Activated CD4-positive, alpha-beta T cell treated with anti-CD3 and anti-CD28 coated beads for 36 hours (primary cell): ENCODE measurements around the gene ARFRP1. TPM values are rescaled to one million over a fixed set of nuclear protein-coding genes. Genes with fewer than 3 reads are reported as not detected.
"Not testable (repeated sequence)": the region's sequence is repeated elsewhere in the genome, so short reads cannot be mapped to it uniquely, and the experiment has no call there.

Experiments used
- ATAC-seq: fragments of 200-7000 bp; cut with Tn5 transposase; one replicate; pipeline ENCODE4 v1.10.0; 2021; ENCODE audit warnings: mild to moderate bottlenecking, moderate library complexity
- CTCF ChIA-PET: fragments of 350-600 bp; sonication (Branson Sonifier 250); formaldehyde crosslinking; loops from one replicate; lab custom pipeline; 2021; ENCODE audit warnings: antibody characterized with exemption; lab: Charles Lee
- POLR2A ChIA-PET: fragments of 350-600 bp; sonication (Branson Sonifier 250); formaldehyde crosslinking; loops from one replicate; lab custom pipeline; 2021; ENCODE audit warnings: antibody characterized with exemption, inconsistent platforms; lab: Charles Lee
- DNase-seq: peaks from one replicate; pipeline ENCODE4 v3.0.0-alpha.2; 2020
- H3K27ac Mint-ChIP-seq: one replicate; pipeline ENCODE4 v1.8.0; 2021; ENCODE audit warnings: mixed read lengths
- H3K27me3 Mint-ChIP-seq: one replicate; pipeline ENCODE4 v1.8.0; 2021; ENCODE audit warnings: mixed read lengths
- H3K36me3 Mint-ChIP-seq: one replicate; pipeline ENCODE4 v1.8.0; 2021; ENCODE audit warnings: low read depth, mixed read lengths
- H3K4me1 Mint-ChIP-seq: one replicate; pipeline ENCODE4 v1.8.0; 2021; ENCODE audit warnings: mixed read lengths
- H3K4me3 Mint-ChIP-seq: one replicate; pipeline ENCODE4 v1.8.0; 2021; ENCODE audit warnings: mild to moderate bottlenecking, moderate library complexity, mixed read lengths
- H3K9me3 Mint-ChIP-seq: one replicate; pipeline ENCODE4 v1.8.0; 2021; ENCODE audit warnings: low read depth, mixed read lengths
- intact Hi-C, 2 experiments: fragments of 100-400 bp; cut with DNase I in 1 of 2; cut with micrococcal nuclease in 1 of 2; formaldehyde crosslinking; loops; one replicate each; pipeline versions ENCODE4 v1.14.2 to v1.15.1; 2022 to 2024; cut with DNase I, micrococcal nuclease
- total RNA-seq, 2 experiments: library from RNA; stranded (reverse); gene quantifications; one replicate each; pipeline ENCODE4 v1.2.3, GENCODE V29; 2021

Gene ARFRP1
- total RNA-seq, 2 experiments from 2014 or later: 36.4 to 52.0 TPM

DNA sequence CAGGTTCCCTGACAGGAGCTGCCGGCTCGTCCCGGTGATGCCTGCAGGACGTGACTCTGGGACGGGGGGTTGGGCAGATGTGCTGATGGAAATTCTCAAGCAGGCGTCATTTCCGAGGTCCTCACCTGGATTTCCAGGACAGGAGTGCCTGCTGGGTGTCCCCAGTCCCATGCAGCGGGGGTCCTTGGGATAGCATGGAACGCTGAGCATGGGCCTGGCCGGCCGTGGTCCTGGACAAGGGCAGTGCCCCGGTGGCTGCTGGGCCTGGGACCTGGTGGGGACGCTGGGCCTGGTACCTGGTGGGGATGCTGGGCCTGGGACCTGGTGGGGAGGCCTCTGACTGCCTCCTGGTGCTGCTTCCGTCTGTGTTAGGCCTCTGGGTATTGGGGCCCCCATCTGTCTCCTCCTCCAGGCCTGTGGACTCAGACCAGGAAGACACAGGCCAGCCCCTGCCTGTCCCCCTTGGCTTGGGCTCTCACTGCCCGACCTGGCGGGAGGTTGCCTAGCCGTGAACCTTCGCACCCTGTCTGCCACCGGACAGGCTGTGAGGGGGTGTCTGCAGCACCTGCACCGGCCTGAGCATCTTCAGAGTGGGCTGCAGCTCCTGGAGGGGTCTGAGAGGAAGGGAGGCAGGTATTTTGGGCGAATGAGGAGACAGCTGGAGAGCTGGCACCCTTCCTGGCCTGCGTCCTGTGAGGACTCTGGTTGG, 43.5 kb downstream of the ARFRP1 start:
- no peaks in the 10 kb centered on the region for H3K27me3 Mint-ChIP-seq
- H3K27ac Mint-ChIP-seq: no peak overlapping the region
- POLR2A ChIA-PET: no interaction called here
- intact Hi-C loops: no loop called here
- no peaks in the 10 kb centered on the region for H3K9me3 Mint-ChIP-seq
- H3K4me3 Mint-ChIP-seq: no peak overlapping the region
- H3K4me1 Mint-ChIP-seq: peaks cover 7% of the 10 kb centered on the region
- H3K36me3 Mint-ChIP-seq: peaks cover 23% of the 10 kb centered on the region
- no peak for ATAC-seq
- DNase-seq: no peak
- CTCF ChIA-PET: no interaction called here

GRCh38 chr20:63663332-63664066, 44.3 kb downstream of the ARFRP1 start:
- intact Hi-C loops: no loop called here
- Mint-ChIP-seq H3K27me3 (no peaks in the 10 kb centered on the region), H3K36me3 (peaks cover 20% of the 10 kb centered on the region)

DNA sequence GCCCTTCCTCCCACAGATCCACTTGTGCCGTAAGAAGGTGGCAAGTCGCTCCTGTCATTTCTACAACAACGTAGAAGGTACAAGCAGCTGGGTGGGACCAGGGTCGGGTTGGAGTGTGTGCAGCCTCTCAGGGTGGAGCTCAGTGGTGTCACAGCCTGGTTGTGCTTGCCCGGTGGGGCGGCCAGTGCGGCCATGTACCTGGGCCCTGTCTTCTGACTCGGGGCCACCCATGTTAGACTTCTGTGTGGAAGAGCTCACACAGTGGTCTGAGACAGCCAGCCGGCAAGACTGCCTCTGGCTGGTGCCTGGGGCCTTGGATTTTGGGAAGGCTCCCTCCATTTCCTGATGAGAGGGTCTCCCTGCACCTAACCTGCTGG, 45.0 kb downstream of the ARFRP1 start:
- H3K9me3 Mint-ChIP-seq: no peaks in the 10 kb centered on the region
- no peak for ATAC-seq

More at GRCh38 chr20:63663332-63664066, 44.3 kb downstream of the ARFRP1 start:
- H3K9me3 Mint-ChIP-seq: no peaks in the 10 kb centered on the region
- no peak overlapping the region for H3K27ac Mint-ChIP-seq
- H3K4me1 Mint-ChIP-seq: peaks cover 13% of the 10 kb centered on the region
- no peak for DNase-seq
- ChIA-PET CTCF (interaction anchor here (1.3 kb wide), 1 partner anchor 122 kb away, joined by 4 read pairs; no protein-coding TSS in a partner anchor), POLR2A (no interaction called here)
- H3K4me3 Mint-ChIP-seq: no peak overlapping the region
- no peak for ATAC-seq

GRCh38 chr20:63661959-63662812, 45.6 kb downstream of the ARFRP1 start:
- intact Hi-C loops: no loop called here
- DNase-seq (no peak), ATAC-seq (no peak)
- ChIA-PET CTCF (interaction anchor here (0.6 to 1.3 kb wide), 2 partner anchors 124 to 342 kb away, joined by 3 to 4 read pairs; no protein-coding TSS in a partner anchor), POLR2A (interaction anchor here (0.6 kb wide), 1 partner anchor 113 kb away, joined by 4 read pairs; no protein-coding TSS in a partner anchor)
- Mint-ChIP-seq H3K4me3 (no peak overlapping the region), H3K36me3 (peaks cover 12% of the 10 kb centered on the region), H3K27me3 (no peaks in the 10 kb centered on the region), H3K4me1 (peaks cover 15% of the 10 kb centered on the region), H3K9me3 (no peaks in the 10 kb centered on the region), H3K27ac (no peak overlapping the region)

More for the DNA sequence above, 45.0 kb downstream of the ARFRP1 start:
- no peak overlapping the region for H3K4me3 Mint-ChIP-seq
- H3K36me3 Mint-ChIP-seq: peaks cover 14% of the 10 kb centered on the region
- ChIA-PET POLR2A (no interaction called here), CTCF (interaction anchor here (1.3 kb wide), 1 partner anchor 123 kb away, joined by 4 read pairs; no protein-coding TSS in a partner anchor)
- H3K4me1 Mint-ChIP-seq: peaks cover 14% of the 10 kb centered on the region
- no peak for DNase-seq
- intact Hi-C loops: no loop called here
- no peaks in the 10 kb centered on the region for H3K27me3 Mint-ChIP-seq
- H3K27ac Mint-ChIP-seq: no peak overlapping the region

GRCh38 chr20:63661108-63661507, 46.7 kb downstream of the ARFRP1 start:
- no peaks in the 10 kb centered on the region for H3K27me3 Mint-ChIP-seq
- intact Hi-C loops: no loop called here
- H3K36me3 Mint-ChIP-seq: peaks cover 9% of the 10 kb centered on the region
- ATAC-seq (no peak), DNase-seq (no peak)
- H3K9me3 Mint-ChIP-seq: no peaks in the 10 kb centered on the region
- H3K4me1 Mint-ChIP-seq: peaks cover 18% of the 10 kb centered on the region
- no peak overlapping the region for H3K27ac Mint-ChIP-seq
- ChIA-PET CTCF (no interaction called here), POLR2A (no interaction called here)
- H3K4me3 Mint-ChIP-seq: no peak overlapping the region

- intact Hi-C loops: no loop called here
- ATAC-seq: no peak
- CTCF ChIA-PET: no interaction called here
Observed at GRCh38 chr20:63660622-63661021, 47.2 kb downstream of the ARFRP1 start.

DNA sequence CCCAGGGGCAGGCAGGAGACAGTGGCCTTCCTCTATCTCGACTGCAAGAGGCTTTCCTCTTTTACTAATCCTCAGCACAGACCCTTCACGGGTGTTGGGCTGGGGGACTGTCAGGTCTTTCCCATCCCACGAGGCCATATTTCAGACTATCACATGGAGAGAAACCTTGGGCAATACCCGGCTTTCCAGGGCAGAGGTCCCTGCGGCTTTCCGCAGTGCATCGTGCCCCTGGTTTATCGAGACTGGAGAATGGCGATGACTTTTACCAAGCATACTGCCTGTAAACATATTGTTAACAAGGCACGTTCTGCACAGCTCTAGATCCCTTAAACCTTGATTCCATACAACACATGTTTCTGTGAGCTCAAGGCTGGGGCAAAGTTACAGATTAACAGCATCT, 47.6 kb downstream of the ARFRP1 start:
- POLR2A ChIA-PET, ATAC-seq, CTCF ChIA-PET, H3K36me3 Mint-ChIP-seq, H3K9me3 Mint-ChIP-seq, H3K27ac Mint-ChIP-seq, intact Hi-C loops, DNase-seq, H3K27me3 Mint-ChIP-seq: not testable (repeated sequence)
- Mint-ChIP-seq H3K4me3 (peak overlapping the region; percentile 95), H3K4me1 (peaks cover 18% of the 10 kb centered on the region)

More at GRCh38 chr20:63660622-63661021, 47.2 kb downstream of the ARFRP1 start:
- no peak overlapping the region for H3K4me3 Mint-ChIP-seq
- H3K27me3 Mint-ChIP-seq: no peaks in the 10 kb centered on the region
- peaks cover 18% of the 10 kb centered on the region for H3K4me1 Mint-ChIP-seq
- POLR2A ChIA-PET: no interaction called here
- H3K36me3 Mint-ChIP-seq: peaks cover 9% of the 10 kb centered on the region
- H3K27ac Mint-ChIP-seq: no peak overlapping the region
- no peak for DNase-seq
- H3K9me3 Mint-ChIP-seq: no peaks in the 10 kb centered on the region

GRCh38 chr20:63659370-63659769, 48.4 kb downstream of the ARFRP1 start:
- ChIA-PET POLR2A (no interaction called here), CTCF (no interaction called here)
- no peaks in the 10 kb centered on the region for H3K9me3 Mint-ChIP-seq
- H3K27me3 Mint-ChIP-seq: no peaks in the 10 kb centered on the region
- DNase-seq (no peak), ATAC-seq (no peak)
- peaks cover 7% of the 10 kb centered on the region for H3K36me3 Mint-ChIP-seq
- intact Hi-C loops: loop anchor here in 1 of 2 experiments (2.0 to 5.0 kb wide), 3 partner anchors 77 to 442 kb away; partner anchors contain the start of gene YTHDF1
- peaks cover 23% of the 10 kb centered on the region for H3K4me1 Mint-ChIP-seq
- H3K27ac Mint-ChIP-seq: no peak overlapping the region
- peak overlapping the region; percentile 95 for H3K4me3 Mint-ChIP-seq

GRCh38 chr20:63658749-63659187, 49.0 kb downstream of the ARFRP1 start:
- POLR2A ChIA-PET: interaction anchor here (1.2 to 1.8 kb wide), 3 partner anchors 17 to 49 kb away, joined by 3 to 8 read pairs (median 6); partner anchors contain the start of genes ARFRP1, GMEB2 and ZGPAT
- Mint-ChIP-seq H3K4me1 (peaks cover 29% of the 10 kb centered on the region), H3K27me3 (no peaks in the 10 kb centered on the region), H3K4me3 (peak overlapping the region; percentile 95), H3K27ac (peak overlapping the region; percentile 94), H3K9me3 (no peaks in the 10 kb centered on the region), H3K36me3 (peaks cover 7% of the 10 kb centered on the region)
- DNase-seq (peak; percentile 57), ATAC-seq (peak; percentile 21)
- intact Hi-C loops: loop anchor here in 1 of 2 experiments (1.0 to 5.0 kb wide), 12 partner anchors 16 to 441 kb away; partner anchors contain the start of genes ARFGAP1, ARFRP1, DNAJC5 and GMEB2
- CTCF ChIA-PET: interaction anchor here (0.6 to 1.3 kb wide), 6 partner anchors 17 to 138 kb away, joined by 3 to 9 read pairs (median 4); partner anchors contain the start of gene PPDPF

DNA sequence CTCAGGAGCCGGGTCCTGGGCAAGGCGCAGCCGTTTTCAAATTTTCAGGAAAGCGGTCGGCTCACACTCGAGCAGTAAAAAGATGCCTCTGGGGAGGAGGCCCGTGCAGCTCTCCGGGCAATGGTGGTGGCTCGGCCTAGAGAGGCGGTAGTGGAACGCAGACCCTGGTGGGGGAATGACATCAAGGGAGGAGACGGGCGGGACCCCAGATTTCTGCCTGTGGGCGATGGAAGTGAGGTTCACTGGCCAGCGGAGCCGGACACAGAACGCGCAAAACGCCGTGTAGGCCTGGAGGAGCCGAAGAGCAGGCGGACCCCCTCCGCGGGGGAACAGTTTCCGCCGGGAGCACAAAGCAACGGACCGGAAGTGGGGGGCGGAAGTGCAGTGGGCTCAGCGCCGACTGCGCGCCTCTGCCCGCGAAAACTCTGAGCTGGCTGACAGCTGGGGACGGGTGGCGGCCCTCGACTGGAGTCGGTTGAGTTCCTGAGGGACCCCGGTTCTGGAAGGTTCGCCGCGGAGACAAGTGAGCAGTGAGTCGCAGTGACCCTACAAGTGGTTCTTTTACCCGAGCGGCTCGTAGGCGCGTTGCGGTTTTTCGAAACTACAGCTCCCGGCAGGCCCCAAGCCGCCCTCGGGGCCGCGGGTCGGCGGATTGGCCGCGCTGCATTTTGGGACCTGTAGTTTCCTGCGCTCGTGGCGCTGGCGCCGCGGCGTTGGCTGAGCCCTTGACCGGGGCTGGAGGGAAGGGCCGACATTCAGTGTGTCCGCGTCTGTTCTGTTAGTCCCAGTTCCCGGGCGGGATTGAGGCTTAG, 49.6 kb downstream of the ARFRP1 start, which contains the start of gene RTEL1:
Gene RTEL1 (plus strand): TSS at position 376 of the 812 bp plus-strand sequence. CDS start 1,091 bp downstream, outside the sequence.
- Mint-ChIP-seq H3K9me3 (no peaks in the 10 kb centered on the region), H3K4me1 (peaks cover 30% of the 10 kb centered on the region), H3K36me3 (peaks cover 7% of the 10 kb centered on the region), H3K27ac (peak within 1 kb of the TSS; percentile 94), H3K27me3 (no peaks in the 10 kb centered on the region), H3K4me3 (peak within 1 kb of the TSS; percentile 95)
- intact Hi-C loops: loop anchor here in 1 of 2 experiments (1.0 to 5.0 kb wide), 12 partner anchors 16 to 441 kb away; partner anchors contain the start of genes ARFGAP1, ARFRP1, DNAJC5 and GMEB2
- ChIA-PET CTCF (interaction anchor here (0.6 to 1.3 kb wide), 7 partner anchors 16 to 137 kb away, joined by 3 to 9 read pairs (median 4); partner anchors contain the start of gene PPDPF), POLR2A (interaction anchor here (1.2 to 1.8 kb wide), 3 partner anchors 16 to 50 kb away, joined by 3 to 8 read pairs (median 6); partner anchors contain the start of genes ARFRP1, GMEB2 and ZGPAT)
- peak; percentile 82 for ATAC-seq
- peak; percentile 92 for DNase-seq
